Spleen (tissue), 11 donors: Measurements from ENCODE around the gene GABRR2. TPM values are rescaled to one million over a fixed set of nuclear protein-coding genes. Genes with fewer than 3 reads are reported as not detected.

Experiments used
- DNase-seq: peaks from one replicate; pipeline ENCODE4 v3.0.0-alpha.2; 2020
- H3K27ac ChIP-seq, 8 donors: fragments of 200-600 bp; sonication (generic) in 7 of 8; 1 replicate in 4 of 8; 2 replicates in 4 of 8; pipeline versions ENCODE4 v1.5.0 to v1.8.0; 2016 to 2021; ENCODE audit warnings: inconsistent platforms in 4 of 8, mild to moderate bottlenecking in 4 of 8, moderate library complexity in 1 of 8
- H3K27me3 ChIP-seq, 7 donors: fragments of 200-600 bp; sonication (generic) in 6 of 7; replicated peaks in 1 of 7; 1 replicate in 4 of 7; 2 replicates in 3 of 7; pipeline versions ENCODE4 v1.5.0 to v1.8.0; 2016 to 2021; ENCODE audit warnings: inconsistent platforms in 3 of 7, mild to moderate bottlenecking in 1 of 7
- H3K36me3 ChIP-seq, 6 donors: fragments of 200-600 bp; sonication (generic) in 5 of 6; 1 replicate in 4 of 6; 2 replicates in 2 of 6; pipeline versions ENCODE4 v1.5.0 to v1.8.0; 2016 to 2021; ENCODE audit warnings: inconsistent platforms in 2 of 6
- H3K4me1 ChIP-seq, 6 donors: fragments of 200-600 bp; sonication (generic) in 5 of 6; 1 replicate in 3 of 6; 2 replicates in 3 of 6; pipeline versions ENCODE4 v1.5.0 to v1.8.0; 2016 to 2021; ENCODE audit warnings: inconsistent platforms in 3 of 6
- H3K4me3 ChIP-seq, 8 donors: fragments of 200-600 bp; sonication (generic) in 7 of 8; 1 replicate in 4 of 8; 2 replicates in 4 of 8; pipeline versions ENCODE4 v1.5.0 to v1.8.0; 2016 to 2021; ENCODE audit warnings: inconsistent platforms in 4 of 8, mild to moderate bottlenecking in 4 of 8, moderate library complexity in 2 of 8
- H3K9me3 ChIP-seq, 8 donors: fragments of 200-600 bp; sonication (generic) in 7 of 8; 1 replicate in 4 of 8; 2 replicates in 4 of 8; pipeline versions ENCODE4 v1.5.0 to v1.8.0; 2016 to 2021; ENCODE audit warnings: inconsistent platforms in 4 of 8
- CTCF ChIP-seq, 11 experiments: fragments of 200-600 bp in 7 of 11; fragments of 450-650 bp in 4 of 11; sonication (generic) in 4 of 11; IDR thresholded peaks in 8 of 11; conservative IDR thresholded peaks in 3 of 11; 1 replicate in 7 of 11; 2 replicates in 4 of 11; pipeline versions ENCODE4 v1.4.0 to v1.8.0; 2016 to 2021; ENCODE audit warnings: antibody characterized with exemption in 11 of 11, inconsistent platforms in 4 of 11, mild to moderate bottlenecking in 1 of 11
- POLR2A ChIP-seq, 3 donors: fragments of 450-650 bp; IDR thresholded peaks; one replicate each; pipeline ENCODE4 v1.5.1; 2017; ENCODE audit warnings: antibody characterized with exemption in 3 of 3, mild to moderate bottlenecking in 1 of 3
- POLR2AphosphoS5 ChIP-seq, 3 donors: sonication (generic); formaldehyde crosslinking; IDR thresholded peaks; one replicate each; pipeline ENCODE4 v1.5.1; 2017; ENCODE audit warnings: antibody characterized with exemption in 3 of 3
- WGBS, 5 donors: extraction: QIAGEN DNeasy Blood & Tissue Kit in 3 of 5; methylation state at CpG; one replicate each; pipeline versions ENCODE4 v1.1.5 to v1.1.7; 2013 to 2018; 5-methylcytosine and 5-hydroxymethylcytosine counted together
- intact Hi-C: fragments of 100-400 bp; cut with DNase I; formaldehyde crosslinking; loops from one replicate; pipeline ENCODE4 v1.15.0; 2023; ENCODE audit warnings: low total_unique reads
- polyA plus RNA-seq, 3 donors: library from polyadenylated mRNA; stranded (reverse); fragments of 200-250 nt; gene quantifications; one replicate each; pipeline ENCODE4 v1.2.1, GENCODE V29; 2013
- total RNA-seq, 7 donors: library from RNA; depleted of rRNA in 3 of 7; stranded (reverse); fragments of >200 nt in 3 of 7; fragmentation: NEBNext Ultra II Directional in 4 of 7; extraction: Animal tissue kit (Norgen Biotek cat#: 25700) in 4 of 7; gene quantifications; one replicate each; pipeline versions ENCODE4 v1.1.0 to v1.2.1, GENCODE V29; 2016 to 2021
- donor health status: healthy with polysubstance abuse.
- donor health status: DM: no; HTN: no; CAD: no; lungs with moderate emphysema.
- donor health status: DM: no; HTN: no; CAD: no.
- donor health status: Bipolar disorder and iron deficiency.
- donor health status: healthy.
- donor health status: DM: no; HTN: no; CAD: no.
- donor health status: DM: yes; HTN: yes; CAD: no.

Gene GABRR2
- total and polyA plus RNA-seq, 10 donors = 0.32 to 13.0 (median 3.4) TPM

- Histone ChIP-seq H3K9me3 (no peaks in the 10 kb centered on the region), H3K4me1 (no peaks in the 10 kb centered on the region), H3K27me3 (no peaks in the 10 kb centered on the region), H3K27ac (no peak overlapping the region), H3K36me3 (no peaks in the 10 kb centered on the region), H3K4me3 (no peak overlapping the region)
- no peak for TF ChIP-seq CTCF (IDR thresholded peaks at IDR 0.05 in 8 of 11, conservative IDR thresholded peaks at IDR 0.05 in 3 of 11)
- no peak for TF ChIP-seq POLR2A (IDR thresholded peaks at IDR 0.05)
- no peak for TF ChIP-seq POLR2AphosphoS5 (IDR thresholded peaks at IDR 0.05)
- no peak for DNase-seq
- WGBS, 5 donors = 81 to 87% (median 83%) methylated on average over 11 to 13 of the region's 13 CpGs
- intact Hi-C loops = no loop called here
Measured at GRCh38 chr6:89290401-89291155, 24.5 kb downstream of the GABRR2 start.

- Histone ChIP-seq H3K4me3 (no peak overlapping the region), H3K27me3 (no peaks in the 10 kb centered on the region), H3K27ac (no peak overlapping the region), H3K36me3 (no peaks in the 10 kb centered on the region), H3K9me3 (no peaks in the 10 kb centered on the region), H3K4me1 (no peaks in the 10 kb centered on the region)
- WGBS, 5 donors = 61 to 81% (median 75%) methylated on average over 3 of the region's 3 CpGs
- intact Hi-C loops = no loop called here
- TF ChIP-seq POLR2AphosphoS5 (IDR thresholded peaks at IDR 0.05) (no peak), CTCF (IDR thresholded peaks at IDR 0.05 in 8 of 11, conservative IDR thresholded peaks at IDR 0.05 in 3 of 11) (no peak)
- DNase-seq = no peak
Measured at GRCh38 chr6:89289710-89290109, 25.4 kb downstream of the GABRR2 start.

- no peaks in the 10 kb centered on the region for H3K4me1 ChIP-seq
- DNase-seq = no peak
Measured at GRCh38 chr6:89287351-89288028, 27.6 kb downstream of the GABRR2 start.

More at GRCh38 chr6:89287351-89288028, 27.6 kb downstream of the GABRR2 start:
- H3K4me3 ChIP-seq = no peak overlapping the region
- no peaks in the 10 kb centered on the region for H3K27me3 ChIP-seq
- no peaks in the 10 kb centered on the region for H3K36me3 ChIP-seq
- H3K27ac ChIP-seq = no peak overlapping the region
- intact Hi-C loops = no loop called here
- TF ChIP-seq POLR2A (IDR thresholded peaks at IDR 0.05) = no peak
- TF ChIP-seq CTCF (IDR thresholded peaks at IDR 0.05 in 8 of 11, conservative IDR thresholded peaks at IDR 0.05 in 3 of 11) = no peak
- no peak for TF ChIP-seq POLR2AphosphoS5 (IDR thresholded peaks at IDR 0.05)
- WGBS, 5 donors = 92 to 97% (median 95%) methylated on average over 2 to 9 of the region's 9 CpGs
- H3K9me3 ChIP-seq = no peaks in the 10 kb centered on the region
